ENCODE results near the gene TUFT1. TPM values are rescaled to one million over a fixed set of nuclear protein-coding genes. Genes with fewer than 3 reads are reported as not detected.

Gene TUFT1
- total and polyA plus RNA-seq, 8 donors = 7.1 to 16.1 (median 11.0) TPM

DNA sequence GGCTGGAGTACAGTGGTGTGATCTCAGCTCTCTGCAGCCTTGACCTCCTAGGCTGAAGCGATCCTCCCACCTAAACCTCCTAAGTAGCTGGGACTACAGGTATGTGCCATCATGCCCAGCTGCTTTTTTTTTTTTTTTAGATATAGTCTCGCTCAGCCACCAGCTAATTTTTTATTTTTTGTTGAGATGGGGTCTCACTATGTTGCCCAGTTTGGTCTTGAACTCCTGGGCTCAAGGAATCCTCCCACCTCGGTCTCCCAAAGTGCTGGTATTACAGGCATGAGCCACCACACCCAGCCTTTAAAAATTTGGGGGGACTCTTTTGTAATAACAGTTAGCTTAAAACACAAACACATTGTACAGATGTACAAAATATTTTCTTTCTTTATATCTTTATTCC lies 70.0 kb downstream of the TUFT1 start:
- no peak overlapping the region for H3K4me3 ChIP-seq
- H3K4me1 ChIP-seq = peaks cover 0 to 6% (median 4%) of the 10 kb centered on the region in 3 donors
- intact Hi-C loops (cut with DNase I) = no loop called here
- H3K27me3 ChIP-seq = no peaks in the 10 kb centered on the region
- DNase-seq = no peak
- H3K36me3 ChIP-seq = no peaks in the 10 kb centered on the region
- TF ChIP-seq, protein P1, sequence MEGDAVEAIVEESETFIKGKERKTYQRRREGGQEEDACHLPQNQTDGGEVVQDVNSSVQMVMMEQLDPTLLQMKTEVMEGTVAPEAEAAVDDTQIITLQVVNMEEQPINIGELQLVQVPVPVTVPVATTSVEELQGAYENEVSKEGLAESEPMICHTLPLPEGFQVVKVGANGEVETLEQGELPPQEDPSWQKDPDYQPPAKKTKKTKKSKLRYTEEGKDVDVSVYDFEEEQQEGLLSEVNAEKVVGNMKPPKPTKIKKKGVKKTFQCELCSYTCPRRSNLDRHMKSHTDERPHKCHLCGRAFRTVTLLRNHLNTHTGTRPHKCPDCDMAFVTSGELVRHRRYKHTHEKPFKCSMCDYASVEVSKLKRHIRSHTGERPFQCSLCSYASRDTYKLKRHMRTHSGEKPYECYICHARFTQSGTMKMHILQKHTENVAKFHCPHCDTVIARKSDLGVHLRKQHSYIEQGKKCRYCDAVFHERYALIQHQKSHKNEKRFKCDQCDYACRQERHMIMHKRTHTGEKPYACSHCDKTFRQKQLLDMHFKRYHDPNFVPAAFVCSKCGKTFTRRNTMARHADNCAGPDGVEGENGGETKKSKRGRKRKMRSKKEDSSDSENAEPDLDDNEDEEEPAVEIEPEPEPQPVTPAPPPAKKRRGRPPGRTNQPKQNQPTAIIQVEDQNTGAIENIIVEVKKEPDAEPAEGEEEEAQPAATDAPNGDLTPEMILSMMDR (IDR thresholded peaks at IDR 0.05) = no peak
- H3K9me3 ChIP-seq = no peaks in the 10 kb centered on the region
- H3K27ac ChIP-seq = no peak overlapping the region
- no peak for FAIRE-seq
- ATAC-seq = no peak
- WGBS, 2 donors = 78 to 83% methylated on average over 3 of the region's 3 CpGs

GRCh38 chr1:151611288-151611790 lies 71.2 kb downstream of the TUFT1 start:
- Histone ChIP-seq H3K4me1 (peaks cover 4 to 11% (median 5%) of the 10 kb centered on the region in 3 donors), H3K27me3 (no peaks in the 10 kb centered on the region), H3K9me3 (no peaks in the 10 kb centered on the region), H3K27ac (peak overlapping the region; percentile 51 to 90 (median 82)), H3K36me3 (no peaks in the 10 kb centered on the region), H3K4me3 (peak overlapping the region in 1 of 4 donors; percentile 77)
- intact Hi-C loops (cut with DNase I) = no loop called here
- peak; percentile 33 to 60 (median 39) for ATAC-seq
- DNase-seq = peak in 2 of 6 donors; percentile 17 to 37
- TF ChIP-seq, protein P1 (IDR thresholded peaks at IDR 0.05) = no peak
- 6% methylated on average over 6 of the region's 6 CpGs for WGBS, 2 donors
- no peak for FAIRE-seq

- no peaks in the 10 kb centered on the region for H3K36me3 ChIP-seq
- intact Hi-C loops (cut with DNase I) = no loop called here
- no peak for FAIRE-seq
- no peaks in the 10 kb centered on the region for H3K27me3 ChIP-seq
- peak; percentile 96 to 97 (median 97) for ATAC-seq
- TF ChIP-seq, protein P1 (IDR thresholded peaks at IDR 0.05) = no peak
- peak; percentile 87 to 94 (median 89) for DNase-seq
- WGBS, 2 donors = 1% methylated on average over 59 to 79 of the region's 79 CpGs
- H3K9me3 ChIP-seq = no peaks in the 10 kb centered on the region
- peak within 1 kb of the TSS; percentile 77 to 99 (median 96) for H3K4me3 ChIP-seq
- peaks cover 4 to 16% (median 5%) of the 10 kb centered on the region in 3 donors for H3K4me1 ChIP-seq
- H3K27ac ChIP-seq = peak within 1 kb of the TSS; percentile 51 to 90 (median 82)
These were observed 71.9 kb downstream of the TUFT1 start, which contains the start of gene SNX27 for GRCh38 chr1:151611832-151612500. SNX27 (plus strand) TSS chr1:151612050; CDS start chr1:151612202, 152 bp downstream.

DNA sequence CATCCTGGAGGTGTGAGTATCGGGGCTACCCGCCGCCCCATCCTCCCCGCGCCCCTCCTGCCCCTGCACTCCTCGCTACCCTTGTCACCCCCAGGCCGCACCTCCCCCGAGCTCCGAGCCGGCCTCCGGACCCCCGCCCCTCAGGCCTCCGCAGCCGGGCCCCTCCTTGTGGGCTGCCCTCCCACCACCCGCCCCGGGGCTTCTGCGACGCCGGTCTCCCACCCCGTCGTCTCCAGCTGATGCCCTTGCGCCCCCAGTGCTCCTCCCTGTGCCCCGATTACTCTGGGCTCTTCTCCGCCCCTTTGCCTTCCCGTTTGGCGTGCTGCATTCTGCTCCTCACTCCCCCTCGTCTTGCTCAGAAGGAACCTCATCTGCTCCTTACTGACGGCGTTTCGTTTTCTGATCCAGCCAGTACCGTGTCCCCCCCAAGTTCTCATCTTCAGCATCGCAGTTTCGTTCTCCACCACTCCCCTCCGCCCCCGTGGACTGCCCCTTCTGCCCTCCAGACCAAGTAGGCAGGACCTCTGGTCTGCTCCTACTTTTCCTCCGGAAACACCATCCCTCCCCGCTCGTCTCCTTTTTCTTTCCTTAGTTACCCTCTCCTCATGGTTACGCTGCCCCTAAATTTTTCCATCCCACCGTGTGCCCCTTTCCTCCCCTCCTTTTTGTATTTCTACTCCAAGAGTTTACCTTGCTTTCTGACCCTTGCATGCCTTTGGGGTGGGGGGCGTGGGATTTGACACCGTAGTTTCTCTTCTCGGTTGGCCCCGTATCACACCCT lies 72.6 kb downstream of the TUFT1 start:
- no peak for FAIRE-seq
- TF ChIP-seq, protein P1 (IDR thresholded peaks at IDR 0.05) = no peak
- Histone ChIP-seq H3K4me1 (peaks cover 5 to 22% (median 7%) of the 10 kb centered on the region in 3 donors), H3K36me3 (no peaks in the 10 kb centered on the region), H3K27me3 (no peaks in the 10 kb centered on the region), H3K4me3 (peak overlapping the region; percentile 77 to 99 (median 96)), H3K27ac (peak overlapping the region; percentile 51 to 90 (median 82)), H3K9me3 (no peaks in the 10 kb centered on the region)
- peak in 4 of 6 donors; percentile 25 to 78 (median 49) for DNase-seq
- WGBS, 2 donors = 5 to 8% methylated on average over 27 to 44 of the region's 44 CpGs
- peak; percentile 18 to 48 (median 26) for ATAC-seq
- intact Hi-C loops (cut with DNase I) = no loop called here

All from pancreas (tissue), 10 donors.